AG20443 (cell line): ENCODE results near the gene PELI3.
"Not testable (repeated sequence)": the region's sequence is repeated elsewhere in the genome, so short reads cannot be mapped to it uniquely, and the experiment has no call there.

Experiments
- DNase-seq: peaks from one replicate; pipeline ENCODE4 v3.0.0; 2012; ENCODE audit warnings: low spot score, mixed read lengths

Gene PELI3, protein sequence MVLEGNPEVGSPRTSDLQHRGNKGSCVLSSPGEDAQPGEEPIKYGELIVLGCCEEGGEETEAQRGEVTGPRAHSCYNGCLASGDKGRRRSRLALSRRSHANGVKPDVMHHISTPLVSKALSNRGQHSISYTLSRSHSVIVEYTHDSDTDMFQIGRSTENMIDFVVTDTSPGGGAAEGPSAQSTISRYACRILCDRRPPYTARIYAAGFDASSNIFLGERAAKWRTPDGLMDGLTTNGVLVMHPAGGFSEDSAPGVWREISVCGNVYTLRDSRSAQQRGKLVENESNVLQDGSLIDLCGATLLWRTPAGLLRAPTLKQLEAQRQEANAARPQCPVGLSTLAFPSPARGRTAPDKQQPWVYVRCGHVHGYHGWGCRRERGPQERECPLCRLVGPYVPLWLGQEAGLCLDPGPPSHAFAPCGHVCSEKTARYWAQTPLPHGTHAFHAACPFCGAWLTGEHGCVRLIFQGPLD

DNA sequence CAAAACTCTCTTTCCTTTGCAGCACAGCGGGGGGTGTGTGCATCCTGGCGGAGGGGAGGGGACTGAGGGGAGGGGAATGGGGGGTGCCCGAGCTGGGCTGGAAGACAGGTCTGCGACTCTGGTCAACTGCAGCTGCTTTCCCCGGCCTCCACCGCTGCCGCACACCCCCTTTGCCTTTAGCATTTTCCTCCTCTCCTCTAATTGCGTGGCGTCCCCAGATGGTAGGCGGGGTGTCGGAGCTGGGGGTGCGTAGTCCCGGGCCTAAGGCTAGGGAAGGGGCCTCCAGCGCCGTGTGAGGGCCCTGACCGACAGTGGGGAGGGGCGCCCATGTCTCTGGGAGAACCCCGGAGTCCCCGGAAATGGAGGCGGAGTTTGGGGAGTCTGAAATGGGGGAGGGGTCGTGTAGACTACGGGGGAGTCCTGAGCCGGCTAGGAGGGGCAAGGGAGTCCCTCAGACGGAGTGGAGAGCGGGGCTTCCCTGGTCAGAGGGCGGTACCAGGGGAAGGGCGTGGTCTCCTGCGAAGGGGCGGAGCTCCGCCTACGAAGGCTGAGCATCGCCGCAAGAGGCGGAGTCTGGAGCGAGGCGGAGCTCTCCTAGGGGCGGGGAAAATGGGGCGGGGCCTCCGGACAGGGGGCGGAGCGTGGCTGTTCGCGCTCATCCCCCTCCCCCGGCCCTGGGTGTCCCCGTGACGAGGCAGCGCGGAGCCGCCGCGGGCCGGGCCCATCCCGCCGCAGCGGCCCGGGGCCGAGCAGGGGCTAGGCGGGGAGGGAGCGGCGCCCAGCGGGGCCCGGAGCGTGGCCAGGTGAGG, at the start of gene PELI3:
PELI3 (plus strand) TSS at position 681 of the 809 bp plus-strand sequence. CDS start 1,224 bp downstream, outside the sequence.
- peak; percentile 99 for DNase-seq

DNA sequence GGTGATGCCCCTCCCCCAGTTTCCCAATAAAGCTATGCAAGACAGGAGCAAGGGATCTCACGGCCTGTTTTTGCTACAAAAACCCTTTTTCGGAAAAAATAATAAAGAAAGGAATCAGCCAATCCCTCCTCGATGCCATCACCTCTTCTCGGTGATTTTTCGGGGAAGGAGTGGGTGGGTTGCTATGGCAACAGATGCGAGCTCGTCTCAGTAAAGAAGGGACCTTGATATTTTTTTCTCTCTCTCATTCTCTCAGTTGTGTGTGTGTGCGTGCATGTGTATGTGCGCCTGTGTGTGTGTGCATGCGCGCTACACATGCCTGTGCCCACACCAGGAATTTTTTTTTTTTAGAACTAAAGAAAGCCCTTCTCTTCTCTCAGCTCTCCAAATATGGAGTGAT, 49.7 kb upstream of the PELI3 start:
- no peak for DNase-seq

DNA sequence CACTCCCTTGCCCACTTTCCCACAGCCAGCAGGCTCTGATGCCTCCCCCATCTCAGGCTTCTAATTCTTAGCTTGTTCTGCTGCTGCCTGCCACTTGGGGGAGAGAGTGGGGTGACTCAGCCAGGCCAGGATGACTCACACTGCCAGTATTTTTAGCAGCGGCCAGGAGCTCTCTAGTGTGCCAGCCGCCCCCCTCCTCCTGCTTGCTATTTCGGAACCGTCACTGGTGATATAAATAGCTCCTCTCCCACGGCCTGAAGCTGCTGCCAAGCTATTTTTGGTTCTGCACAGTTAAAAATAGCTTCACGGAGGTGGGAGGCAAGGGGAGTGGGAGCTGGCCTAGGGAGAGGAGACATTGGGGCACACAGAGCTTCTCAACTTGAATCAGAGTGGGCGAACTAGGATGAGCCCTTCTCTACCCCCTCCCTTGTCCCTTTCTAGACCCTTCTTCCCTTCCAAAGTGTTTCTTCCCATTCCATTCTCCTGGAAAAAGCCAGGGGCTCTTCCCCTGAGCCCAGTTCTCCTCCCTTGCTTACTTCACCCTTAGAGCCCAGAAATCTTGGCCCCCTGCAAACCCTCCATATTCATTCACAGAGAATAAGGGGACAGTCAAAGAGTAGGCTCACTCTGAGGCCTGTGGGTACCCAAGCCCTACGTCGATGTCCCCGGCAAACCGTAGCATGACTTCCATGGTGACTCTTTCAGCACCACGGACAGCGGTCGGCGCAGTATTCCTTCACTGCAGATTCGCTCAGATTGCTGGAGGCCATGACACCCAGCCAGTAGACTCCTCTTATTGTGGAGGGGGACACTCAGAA, 48.3 kb upstream of the PELI3 start:
- peak; percentile 95 for DNase-seq

DNA sequence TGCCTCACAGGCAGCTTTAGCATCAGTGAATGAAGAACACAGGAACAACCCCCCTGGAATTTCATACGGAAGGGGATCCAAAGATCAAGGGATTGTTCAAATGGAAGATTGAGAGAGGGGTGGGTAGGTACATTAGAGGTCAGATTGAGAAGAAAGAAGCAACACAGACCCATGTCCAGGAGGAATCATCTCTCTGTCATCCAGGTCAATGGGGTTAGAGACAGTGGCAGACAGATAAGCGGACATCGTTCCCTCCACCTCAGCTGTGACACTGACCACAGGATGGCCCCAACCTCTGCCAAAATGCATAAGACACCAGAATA, 47.8 kb upstream of the PELI3 start:
- DNase-seq = no peak

DNA sequence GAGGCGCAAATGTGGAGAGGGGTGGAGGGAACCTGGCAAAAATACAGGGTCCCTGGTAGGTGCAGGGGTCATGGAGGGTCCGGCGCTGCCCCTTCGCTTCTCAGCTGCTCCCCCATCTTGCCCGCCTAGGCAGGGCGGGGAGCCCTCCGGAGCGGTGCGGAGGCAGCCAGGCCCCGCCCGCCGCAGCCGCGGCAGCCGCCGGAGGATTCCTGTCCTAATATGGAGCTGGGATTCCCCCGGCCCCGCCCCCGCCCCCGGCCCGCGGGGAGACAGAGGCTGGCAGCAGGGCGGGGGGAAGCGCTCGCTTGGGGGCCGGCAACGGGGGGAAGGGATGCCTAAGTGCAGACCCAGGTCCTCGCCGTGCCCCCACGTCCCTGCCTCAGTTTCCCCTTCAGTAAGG, 46.9 kb upstream of the PELI3 start:
- no peak for DNase-seq

DNA sequence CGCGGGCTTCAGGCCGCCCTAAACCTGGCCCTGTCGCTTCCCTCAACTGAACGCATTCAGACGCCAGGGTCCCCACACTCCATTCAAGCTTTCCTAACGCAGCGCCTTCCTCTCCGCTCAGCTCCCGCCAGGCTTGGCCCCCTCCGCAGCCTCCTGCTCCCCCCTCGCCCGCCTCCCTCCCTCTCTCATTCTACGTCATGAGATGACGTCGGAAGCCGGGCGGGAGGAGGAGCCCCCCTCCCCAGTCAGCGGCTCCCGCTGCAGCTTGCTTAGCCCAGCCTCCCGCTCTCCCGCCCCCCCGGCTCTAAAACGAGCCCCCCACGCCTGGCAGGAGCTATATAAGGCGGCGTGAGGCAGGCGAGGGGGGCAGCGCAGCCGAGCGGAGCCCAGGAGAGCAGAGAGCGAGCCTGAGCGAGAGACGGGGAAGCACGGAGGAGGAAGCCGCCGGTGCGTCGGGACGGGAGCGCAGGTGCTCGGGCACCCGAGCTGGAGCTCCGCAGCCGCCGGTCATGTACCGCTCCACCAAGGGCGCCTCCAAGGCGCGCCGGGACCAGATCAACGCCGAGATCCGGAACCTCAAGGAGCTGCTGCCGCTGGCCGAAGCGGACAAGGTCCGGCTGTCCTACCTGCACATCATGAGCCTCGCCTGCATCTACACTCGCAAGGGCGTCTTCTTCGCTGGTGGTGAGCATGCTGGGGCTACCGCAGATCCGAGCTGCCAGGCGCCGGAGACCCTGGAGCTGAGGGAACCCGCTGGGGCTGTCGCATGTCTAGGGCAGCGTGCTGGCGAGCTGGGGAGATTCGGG, 45.8 kb upstream of the PELI3 start, which contains the start of gene NPAS4:
NPAS4 (plus strand) TSS at position 365 of the 806 bp plus-strand sequence; CDS start at position 510, 145 bp downstream.
- no peak for DNase-seq

DNA sequence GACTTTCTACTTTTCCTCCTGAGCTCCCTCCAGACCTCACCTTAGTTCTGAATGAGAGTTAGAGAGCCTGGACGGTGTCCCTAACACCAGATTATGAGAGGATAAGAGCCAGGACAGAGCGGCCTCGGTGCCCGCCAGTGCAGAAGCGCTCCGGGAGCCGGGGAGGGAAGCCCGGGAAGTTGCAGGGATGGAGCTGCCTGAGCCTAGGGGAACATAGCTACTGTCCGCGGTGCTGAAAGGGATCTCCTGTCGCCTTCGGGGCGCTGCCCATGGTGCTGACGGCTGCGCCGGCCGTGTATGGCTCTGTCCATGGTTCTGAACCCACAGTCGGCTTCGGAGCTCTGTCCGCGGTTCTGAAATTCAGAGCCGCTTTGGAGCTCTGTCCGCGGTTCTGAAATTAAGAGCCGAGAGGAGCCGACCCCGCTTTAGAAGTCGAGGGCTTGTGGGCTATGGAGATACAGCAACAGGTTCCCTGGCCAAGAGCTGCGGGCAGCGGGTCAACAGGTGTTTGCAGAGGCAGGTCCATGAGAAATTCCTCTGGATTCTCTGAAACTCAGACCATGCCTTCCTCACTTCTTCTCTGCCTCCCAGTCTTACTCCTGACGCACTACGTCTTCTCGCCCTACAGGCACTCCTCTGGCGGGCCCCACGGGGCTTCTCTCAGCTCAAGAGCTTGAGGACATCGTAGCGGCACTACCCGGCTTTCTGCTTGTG, 45.1 kb upstream of the PELI3 start:
- DNase-seq = peak; percentile 95

DNA sequence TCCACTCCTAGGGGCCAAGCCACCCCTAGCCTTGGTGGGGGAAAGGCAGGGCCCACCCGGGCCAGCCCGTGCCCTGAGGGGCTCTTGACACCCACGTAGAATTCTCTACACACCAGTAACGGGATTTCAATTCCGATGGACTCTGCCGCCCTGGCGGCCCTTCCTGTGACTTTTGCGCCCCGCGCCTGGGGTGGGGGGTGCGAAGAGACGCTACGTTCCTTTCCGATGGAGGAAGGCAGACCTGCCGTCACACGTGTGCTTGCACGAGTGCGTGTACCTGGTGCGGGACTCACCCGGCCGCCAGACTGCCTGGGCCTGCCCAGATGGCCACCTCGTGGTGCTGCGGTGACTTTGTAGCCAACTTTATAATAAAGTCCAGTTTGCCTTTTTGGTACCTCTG, 40.4 kb upstream of the PELI3 start:
- DNase-seq = no peak

DNA sequence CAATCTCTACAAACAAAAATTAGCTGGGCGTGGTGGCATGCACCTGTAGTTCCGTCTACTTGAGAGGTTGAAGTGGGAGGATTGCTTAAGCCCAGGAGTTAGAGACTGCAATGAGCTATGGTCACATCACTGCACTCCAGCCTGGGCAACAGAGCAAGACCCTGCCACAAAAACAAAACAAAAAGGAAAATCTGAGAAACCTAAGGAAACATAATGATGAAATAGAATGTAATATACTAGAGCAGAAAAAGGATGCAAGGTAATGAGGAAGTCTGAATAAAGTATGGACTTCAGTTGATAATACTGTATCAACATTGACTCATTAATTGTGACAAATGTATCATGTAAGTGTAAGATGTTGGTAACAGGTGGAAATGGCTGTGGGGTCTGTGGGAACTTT, 37.8 kb upstream of the PELI3 start:
- DNase-seq = no peak

DNA sequence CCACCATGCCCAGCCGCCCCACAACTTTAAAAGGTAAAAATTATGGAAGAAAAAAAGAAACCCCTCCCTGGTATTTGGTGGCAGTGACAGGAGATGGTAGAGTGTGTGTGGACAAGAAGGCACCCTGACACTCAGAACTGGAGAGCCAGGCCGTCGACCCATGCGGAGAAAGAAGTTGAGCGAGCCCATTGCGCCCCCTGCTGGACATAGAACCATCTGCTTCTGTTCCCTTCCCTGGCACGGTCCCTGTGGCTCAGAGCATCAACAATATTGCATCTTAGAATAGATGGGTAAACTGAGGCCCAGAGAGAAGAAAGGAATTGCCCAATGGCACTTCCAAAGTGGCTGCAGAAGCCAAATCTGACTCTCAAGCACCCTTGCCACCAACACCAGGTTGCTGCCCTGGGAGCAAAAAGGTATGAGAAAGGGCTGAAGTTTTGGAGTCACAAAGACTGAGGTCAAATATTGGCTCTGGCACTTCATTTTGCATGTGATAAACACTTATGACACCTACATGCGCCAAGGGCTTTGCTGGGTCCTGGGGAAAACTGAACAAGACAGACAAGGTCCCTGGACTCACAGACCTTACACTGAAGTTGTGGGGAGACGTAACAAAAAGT, 36.6 kb upstream of the PELI3 start:
- DNase-seq = peak; percentile 85

DNA sequence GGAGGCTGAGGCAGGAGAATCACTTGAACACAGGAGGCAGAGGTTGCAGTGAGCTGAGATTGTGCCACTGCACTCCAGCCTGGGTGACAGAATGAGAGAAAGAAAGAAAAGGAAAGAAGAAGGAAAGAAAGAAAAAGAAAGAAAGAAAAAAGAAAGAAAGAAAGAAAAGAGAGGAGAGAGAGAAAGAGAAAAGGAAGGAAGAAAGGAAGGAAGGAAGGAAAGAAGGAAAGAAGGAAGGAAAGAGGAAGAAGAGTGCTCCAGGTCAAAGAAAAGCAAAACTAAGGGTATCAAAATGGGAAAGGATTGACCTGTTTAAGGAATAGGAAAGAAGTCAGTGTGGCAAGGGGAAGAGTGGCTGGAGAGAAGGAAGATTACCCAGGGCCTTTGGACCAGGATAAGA, 35.4 kb upstream of the PELI3 start:
- not testable (repeated sequence) for DNase-seq

DNA sequence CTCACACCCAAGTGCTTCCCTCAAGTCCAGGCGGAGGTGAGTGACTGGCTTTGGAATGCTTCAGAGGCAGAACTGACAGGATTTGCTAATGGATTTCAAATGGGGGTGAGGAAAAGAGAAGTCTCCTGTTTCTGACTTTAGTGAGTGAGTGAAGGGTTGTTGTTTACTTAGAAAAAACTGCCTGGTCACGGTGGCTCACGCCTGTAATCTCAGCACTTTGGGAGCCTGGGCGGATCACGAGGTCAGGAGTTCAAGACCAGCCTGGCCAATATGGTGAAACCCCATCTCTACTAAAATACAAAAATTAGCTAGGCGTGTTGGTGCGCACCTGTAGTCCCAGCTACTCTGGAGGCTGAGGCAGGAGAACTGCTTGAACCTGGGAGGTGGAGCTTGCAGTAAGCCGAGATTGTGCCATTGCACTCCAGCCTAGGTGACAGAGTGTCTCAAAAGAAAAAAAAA, 34.8 kb upstream of the PELI3 start:
- DNase-seq = not testable (repeated sequence)

DNA sequence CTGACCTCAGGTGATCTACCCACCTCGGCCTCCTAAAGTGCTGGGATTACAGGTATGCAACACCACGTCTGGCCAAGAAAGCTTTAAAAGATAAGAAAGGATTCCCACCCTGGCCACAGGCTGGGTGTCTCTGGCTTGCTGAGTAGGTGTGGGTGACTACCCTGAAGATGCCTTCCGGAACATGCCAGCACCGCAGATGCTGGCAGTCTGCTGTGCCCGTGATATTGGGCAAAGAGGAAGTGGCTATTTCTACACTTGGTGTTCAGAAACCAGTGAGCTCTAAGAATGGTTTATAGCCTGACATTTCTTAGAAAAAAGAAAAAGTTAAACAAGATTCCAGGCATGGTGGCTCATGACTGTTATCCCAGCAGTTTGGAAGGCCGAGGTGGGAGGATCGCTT, 34.1 kb upstream of the PELI3 start:
- no peak for DNase-seq

DNA sequence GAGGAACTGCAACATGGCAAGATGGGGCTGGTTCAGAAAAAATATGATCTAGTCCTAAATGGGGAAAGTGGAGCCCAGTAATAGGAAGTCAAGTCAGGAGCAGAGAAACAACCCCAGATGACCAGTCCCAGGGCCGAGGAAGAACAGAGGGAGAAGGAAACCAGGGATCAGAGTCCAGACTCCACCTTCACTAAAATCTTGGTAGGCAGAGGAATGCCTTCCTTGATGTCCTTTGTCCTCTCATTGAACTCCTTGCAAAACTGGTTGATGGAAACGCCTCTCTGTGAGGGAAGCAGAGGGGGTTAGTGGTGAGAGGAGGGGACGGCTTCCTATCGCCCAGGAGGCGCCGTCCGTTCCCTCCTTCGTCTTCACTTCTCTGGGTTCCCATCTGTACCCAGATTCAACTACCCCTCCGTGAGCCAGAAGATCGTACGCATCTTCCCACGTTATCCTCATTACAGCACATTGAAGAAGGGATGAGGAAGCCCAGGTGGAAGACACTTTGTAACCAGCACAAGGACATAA, 28.7 kb upstream of the PELI3 start:
- DNase-seq = no peak

DNA sequence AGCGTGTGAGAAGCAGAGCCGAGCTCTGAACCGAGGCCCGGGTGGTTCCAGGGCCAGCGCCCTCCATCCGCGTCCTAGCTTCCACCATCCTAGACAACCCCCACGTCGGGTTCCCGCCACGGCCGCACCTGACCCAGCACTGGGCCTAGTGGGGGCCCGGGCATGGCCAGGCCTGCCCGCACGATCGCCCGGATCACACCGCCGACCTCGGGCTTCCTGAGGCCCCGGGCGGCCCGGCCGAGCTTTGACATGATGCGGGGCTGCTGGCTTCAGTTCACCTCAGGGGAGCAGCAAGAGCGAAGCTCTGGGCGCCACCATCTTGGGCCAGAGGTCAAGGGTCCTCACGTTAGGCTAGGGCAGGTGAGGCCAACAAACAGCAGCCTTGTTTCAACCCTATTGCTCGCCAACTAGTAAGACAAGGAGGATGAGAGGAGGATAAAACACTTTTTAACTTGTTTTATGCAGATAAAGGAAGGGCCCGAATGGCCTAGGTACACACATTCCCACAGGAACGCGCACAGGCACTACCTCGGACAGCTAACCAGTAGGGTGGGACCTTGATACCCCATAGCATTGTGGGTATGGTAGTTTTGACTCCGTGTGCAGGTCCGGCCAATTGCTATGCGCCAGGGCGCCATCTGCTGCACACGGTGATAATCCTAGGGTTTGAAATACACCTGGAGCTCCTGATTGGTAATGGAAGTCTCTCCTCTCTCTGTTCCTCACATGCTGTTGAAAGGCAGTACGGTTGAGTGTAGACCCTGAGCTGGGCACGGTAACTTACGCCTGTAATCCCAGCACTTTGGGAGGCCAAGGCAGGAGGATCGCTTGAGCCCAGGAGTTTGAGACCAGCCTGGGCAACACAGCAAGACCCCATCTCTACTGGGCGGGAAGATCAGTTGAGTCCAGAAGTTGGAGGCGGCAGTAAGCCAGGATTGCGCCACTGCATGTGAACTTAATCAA, 27.9 kb upstream of the PELI3 start, which contains the start of gene MRPL11:
MRPL11 (minus strand) TSS at position 345 of the 963 bp plus-strand sequence; CDS start at position 251, 94 bp downstream.
- peak; percentile 96 for DNase-seq

DNA sequence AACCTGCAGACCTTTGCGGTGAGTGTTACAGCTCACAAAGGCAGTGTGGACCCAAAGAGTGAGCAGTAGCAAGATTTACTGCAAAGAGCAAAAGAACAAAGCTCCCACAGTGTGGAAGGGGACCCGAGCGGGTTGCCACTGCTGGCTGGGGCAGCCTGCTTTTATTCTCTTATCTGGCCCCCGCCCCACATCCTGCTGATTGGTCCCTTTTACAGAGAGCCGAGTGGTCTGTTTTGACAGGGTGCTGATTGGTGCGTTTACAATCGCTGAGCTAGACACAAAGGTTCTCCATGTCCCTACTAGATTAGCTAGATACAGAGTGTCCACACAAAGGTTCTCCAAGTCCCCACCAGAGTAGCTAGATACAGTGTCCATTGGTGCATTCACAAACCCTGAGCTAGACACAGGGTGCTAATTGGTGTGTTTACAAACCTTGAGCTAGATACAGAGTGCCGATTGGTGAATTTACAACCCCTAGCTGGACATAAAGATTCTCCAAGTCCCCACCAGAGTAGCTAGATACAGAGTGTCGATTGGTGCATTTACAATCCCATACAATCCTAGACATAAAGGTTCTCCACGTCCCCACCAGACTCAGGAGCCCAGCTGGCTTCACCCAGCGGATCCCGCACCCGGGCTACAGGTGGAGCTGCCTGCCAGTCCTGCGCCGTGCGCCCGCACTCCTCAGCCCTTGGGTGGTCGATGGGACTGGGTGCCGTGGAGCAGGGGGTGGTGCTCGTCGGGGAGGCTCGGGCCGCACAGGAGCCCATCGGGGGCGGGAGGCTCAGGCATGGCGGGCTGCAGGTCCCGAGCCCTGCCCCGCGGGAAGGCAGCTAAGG, 26.4 kb upstream of the PELI3 start:
- not testable (repeated sequence) for DNase-seq

DNA sequence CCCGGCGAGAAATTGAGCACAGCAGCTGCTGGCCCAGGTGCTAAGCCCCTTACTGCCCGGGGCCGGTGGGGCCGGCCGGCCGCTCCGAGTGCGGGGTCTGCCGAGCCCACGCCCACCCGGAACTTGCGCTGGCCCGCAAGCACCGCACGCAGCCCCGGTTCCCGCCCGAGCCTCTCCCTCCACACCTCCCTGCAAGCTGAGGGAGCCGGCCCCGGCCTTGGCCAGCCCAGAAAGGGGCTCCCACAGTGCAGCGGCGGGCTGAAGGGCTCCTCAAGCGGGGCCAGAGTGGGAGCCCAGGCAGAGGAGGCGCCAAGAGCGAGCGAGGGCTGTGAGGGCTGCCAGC, 25.8 kb upstream of the PELI3 start:
- DNase-seq = not testable (repeated sequence)

DNA sequence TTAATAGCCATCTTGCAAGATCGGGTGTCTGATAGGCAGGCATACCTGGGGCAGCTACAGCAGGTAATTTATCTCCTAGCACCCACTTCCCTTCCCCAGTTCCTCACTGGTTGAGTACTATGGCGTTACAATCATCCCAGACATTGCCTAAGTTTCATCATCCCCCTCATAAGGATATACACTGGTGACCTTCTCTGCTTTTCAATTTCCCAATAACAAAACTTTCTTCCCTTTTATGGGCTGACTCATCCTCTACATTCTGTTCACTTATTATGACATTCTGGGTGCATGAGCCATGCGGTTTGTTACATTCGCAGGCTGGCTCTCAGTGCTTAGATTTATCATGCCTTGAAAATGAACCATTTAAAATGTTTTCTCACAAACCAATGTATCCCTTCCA, 23.1 kb upstream of the PELI3 start:
- DNase-seq = peak; percentile 70
